ENCODE data around the gene NGEF.
A peak's percentile ranks its signal among the peaks of the same experiment; 100 is the strongest.
"Not testable (repeated sequence)": the region's sequence is repeated elsewhere in the genome, so short reads cannot be mapped to it uniquely, and the experiment has no call there.

The NGEF gene

DNA sequence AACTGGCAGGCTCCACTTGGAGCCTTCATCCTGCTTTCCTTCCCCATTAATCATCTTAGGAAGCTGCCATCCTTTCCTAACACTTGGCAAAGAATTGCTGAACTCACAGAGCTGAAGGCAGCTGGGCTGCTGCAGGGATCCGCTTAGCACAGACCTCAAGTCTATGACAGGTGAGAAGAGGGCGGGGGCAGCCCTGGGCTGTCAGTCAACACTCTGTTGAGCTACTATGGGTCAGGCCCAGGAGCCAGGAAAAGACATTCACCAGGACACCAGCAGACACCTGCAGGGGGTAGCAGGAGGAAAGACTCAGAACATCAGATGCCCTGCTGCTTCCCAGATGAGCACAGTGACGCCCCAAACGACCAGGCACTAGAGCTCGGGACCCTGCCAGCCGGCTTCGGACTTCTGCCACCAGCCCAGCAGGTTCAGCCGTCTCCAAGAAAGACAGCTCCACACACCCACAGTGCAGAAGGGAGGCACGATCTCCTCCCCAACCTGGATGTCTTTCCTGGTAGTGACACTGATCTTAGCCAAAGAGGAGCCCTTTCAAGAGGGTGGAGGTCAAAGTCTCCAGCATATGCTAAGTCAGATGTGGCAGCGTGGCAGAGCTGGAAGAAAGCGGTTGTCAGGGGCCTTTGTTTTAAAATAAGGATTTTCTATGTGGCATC is 87.8 kb downstream of the NGEF start:
- no peak for DNase-seq

DNA sequence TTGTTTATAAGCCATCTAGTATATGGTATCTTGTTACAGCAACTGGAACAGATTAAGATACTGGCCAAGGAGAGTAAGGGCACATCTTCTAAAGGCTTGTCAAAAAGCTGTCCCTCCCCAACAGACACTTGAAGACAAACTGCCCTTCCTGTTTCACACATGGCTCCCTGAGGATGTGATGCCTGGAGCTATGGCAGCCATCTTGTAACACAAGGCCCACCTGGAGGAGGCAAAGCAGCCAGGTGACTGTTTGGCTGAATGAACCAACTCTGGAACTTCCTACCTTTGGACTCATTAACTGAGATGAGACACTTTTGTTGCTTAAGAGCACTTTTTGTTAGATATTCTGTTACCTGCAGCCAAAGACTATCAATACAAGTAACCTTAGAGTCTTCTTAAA is 88.6 kb downstream of the NGEF start:
- no peak for DNase-seq

- no peak for DNase-seq
These were observed 92.3 kb downstream of the NGEF start for GRCh38 chr2:232920760-232921159.

GRCh38 chr2:232920055-232920454 is 93.0 kb downstream of the NGEF start:
- no peak for DNase-seq

DNA sequence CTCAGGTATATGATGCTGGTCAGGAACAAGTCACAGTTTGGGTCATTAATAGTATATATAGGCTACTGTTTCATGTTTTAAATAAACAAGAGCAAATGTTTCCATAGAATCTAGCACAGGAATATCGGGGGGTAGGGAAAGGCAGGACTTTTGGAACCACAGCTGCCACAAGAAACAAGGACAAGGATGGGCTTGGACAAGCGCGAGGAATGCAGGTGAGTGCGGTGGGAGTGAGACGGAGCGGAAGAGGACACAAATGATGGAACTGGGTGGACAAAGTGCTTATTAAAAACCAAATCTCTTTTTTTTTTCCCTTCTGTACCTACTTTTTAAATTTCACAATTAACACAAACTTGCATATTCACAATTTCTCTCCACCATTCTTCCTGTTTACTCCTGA is 93.9 kb downstream of the NGEF start:
- no peak for DNase-seq

DNA sequence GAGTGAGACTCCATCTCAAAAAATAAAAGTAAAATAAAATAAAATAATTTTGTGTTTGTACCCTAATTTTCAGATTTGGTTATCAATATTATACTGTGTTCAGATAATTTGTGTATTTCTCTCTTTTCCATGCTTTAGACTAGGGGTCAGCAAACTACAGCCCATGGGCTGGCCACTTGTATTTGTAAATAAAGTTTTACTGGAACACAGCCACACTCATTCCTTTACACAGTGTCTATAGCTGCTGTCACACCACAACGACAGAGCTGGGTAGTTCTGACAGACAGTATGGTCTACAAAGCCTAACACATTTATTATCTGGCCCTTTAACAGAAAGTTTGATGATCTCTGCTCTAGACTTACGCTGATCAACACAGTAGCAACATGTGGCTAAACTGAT is 99.2 kb downstream of the NGEF start:
- DNase-seq, result no peak

DNA sequence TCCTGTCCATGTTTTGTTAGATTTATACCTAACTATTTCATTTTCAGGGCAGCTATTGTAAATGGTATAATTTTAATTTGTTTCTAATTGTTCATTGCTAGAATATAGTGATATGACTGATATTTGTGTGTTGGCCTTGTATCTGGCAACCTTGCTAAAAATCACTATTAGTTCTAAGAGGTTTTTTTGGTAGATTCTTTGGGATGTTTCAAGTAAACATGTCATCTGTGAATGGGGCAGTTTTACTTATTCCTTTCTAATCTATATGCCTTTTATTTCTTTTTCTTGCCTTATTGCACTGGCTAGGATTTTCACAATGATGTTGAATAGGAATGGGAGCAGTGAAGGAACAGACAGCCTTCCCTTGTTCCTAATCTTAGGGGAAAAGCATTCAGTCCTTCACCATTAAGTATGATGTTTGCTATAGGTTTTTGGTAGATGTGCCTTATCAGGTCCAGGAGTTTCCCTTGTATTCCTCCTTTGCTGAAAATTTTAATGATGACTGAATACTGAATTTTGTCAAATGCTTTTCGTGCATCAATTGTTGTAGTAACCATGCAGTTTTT is 101.3 kb downstream of the NGEF start:
- DNase-seq, result no peak

- DNase-seq, result no peak
These were observed 102.7 kb downstream of the NGEF start for GRCh38 chr2:232910376-232910775.

DNA sequence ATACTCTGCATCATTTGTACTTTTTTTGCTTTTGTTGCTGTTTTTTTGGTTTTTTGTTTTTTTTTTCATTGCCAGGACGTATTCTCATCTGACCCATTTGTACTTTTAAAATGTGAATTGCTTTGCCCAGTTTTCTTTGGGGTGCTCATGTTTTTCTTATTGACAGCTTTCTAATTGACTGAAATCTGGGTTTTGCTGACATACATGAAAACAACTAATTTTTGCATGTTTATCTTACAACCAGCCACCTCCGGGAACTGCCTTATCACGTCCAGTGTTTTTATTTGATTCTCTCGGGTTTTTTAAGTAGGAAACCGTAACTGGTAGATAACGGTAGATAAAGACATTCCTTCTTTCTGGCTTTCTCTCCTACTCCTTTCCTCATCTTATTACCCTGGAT is 104.4 kb downstream of the NGEF start:
- DNase-seq, result no peak

DNA sequence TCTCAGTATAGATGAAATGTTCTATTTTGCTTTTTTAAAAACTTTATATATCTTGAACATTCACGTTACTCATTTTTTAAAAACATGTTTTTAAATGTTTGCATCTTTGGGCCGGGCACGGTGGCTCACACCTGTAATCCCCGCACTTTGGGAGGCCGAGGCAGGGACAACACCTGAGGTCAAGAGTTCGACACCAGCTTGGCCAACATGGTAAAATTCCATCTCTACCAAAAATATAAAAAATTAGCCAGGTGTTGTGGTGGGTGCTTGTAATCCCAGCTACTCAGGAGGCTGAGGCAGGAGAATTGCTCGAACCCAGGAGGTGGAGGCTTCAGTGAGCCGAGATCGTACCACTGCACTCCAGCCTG is 105.4 kb downstream of the NGEF start:
- not testable (repeated sequence) for DNase-seq

GRCh38 chr2:232906867-232907717 is 106.0 kb downstream of the NGEF start:
- not testable (repeated sequence) for DNase-seq

- no peak for DNase-seq
These were observed 109.1 kb downstream of the NGEF start for GRCh38 chr2:232903989-232904388.

DNA sequence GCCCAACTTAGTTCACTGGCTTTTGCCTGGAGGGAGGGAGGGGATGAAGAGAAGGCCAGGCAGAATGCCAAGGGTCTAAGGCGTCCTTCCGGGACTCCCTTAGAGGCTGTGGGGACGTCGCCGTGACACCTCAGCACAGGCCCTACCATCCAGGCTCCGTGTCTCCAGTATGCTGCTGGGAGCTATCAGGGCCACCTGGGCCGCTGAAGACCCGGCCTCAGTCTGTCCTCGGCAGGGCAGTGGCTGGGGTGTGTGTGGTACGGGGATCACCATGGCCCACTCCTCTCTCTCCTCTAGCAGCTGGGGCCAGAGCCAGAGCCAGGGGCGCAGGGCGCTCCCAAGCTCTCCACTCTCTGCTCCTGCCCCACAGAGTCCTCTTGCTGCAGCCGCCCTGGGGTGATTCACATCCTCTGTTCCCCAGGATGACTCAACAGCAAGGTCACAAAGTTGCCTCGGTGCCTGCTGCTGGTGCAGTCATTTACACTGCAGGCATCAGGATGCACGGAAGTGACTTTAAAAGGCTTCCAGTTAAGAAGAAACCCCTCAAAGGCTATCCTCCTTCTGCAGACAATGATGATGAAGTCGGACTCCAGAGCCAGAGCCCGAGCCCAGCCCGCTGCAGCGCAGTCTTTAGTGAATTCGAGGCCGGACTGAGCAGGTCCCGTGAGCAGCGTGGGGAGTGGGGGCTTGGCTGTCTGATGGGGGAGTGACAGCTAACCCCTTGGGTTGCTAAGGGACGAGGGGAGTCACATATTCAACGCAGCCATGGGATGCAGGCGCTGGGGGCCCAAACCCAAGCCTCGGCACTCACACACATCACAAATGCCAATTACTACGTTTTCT is 111.1 kb downstream of the NGEF start:
- peak; percentile 79 for DNase-seq

- DNase-seq, result no peak
These were observed 112.0 kb downstream of the NGEF start for GRCh38 chr2:232900811-232901735.

DNA sequence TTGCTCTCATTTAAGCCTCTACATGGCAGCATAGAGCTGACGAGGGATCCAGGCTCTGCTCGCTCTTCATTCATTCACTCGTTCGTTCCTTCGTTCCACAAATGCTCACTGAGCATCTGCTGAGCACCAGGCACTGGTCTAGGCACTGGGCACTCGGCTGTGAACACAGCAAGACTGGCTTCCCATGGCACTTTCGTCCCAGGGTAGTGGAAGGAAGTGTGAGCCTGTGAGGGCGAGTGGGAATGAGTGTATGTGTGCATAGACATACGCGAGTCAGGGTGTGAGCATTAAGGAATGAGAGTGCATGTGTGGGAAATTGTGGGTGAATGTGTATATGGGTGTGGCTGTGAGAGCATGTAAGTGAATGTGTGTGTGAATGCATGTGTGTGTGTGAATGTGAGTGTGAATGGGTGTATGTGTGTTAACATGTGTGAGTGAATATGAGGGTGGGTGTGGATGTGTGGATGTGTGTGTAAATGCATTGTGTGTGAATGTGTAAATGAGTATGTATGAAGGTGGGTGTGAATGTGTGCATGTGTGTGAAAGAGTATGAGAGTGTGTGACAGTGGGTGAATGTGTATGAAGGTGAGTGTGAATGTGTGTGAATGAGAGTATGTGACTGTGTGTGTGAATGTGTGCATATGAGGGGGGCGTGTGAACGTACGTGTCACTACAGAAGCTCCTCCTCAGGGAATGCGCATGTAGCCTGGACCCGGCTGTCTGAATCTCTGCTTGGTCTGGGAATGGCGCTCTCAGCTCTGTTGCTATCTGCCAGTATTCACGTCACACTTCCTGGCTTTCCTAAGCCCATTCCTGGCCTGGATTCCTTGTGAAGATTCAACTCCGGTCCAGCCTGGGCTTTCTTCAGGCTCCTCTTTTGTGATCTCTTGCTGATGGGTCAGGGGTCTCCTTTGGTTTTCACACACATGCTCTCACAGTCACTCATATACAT is 114.2 kb downstream of the NGEF start:
- no peak for DNase-seq

GRCh38 chr2:232897598-232898408 is 115.3 kb downstream of the NGEF start:
- DNase-seq, result peak; percentile 83

DNA sequence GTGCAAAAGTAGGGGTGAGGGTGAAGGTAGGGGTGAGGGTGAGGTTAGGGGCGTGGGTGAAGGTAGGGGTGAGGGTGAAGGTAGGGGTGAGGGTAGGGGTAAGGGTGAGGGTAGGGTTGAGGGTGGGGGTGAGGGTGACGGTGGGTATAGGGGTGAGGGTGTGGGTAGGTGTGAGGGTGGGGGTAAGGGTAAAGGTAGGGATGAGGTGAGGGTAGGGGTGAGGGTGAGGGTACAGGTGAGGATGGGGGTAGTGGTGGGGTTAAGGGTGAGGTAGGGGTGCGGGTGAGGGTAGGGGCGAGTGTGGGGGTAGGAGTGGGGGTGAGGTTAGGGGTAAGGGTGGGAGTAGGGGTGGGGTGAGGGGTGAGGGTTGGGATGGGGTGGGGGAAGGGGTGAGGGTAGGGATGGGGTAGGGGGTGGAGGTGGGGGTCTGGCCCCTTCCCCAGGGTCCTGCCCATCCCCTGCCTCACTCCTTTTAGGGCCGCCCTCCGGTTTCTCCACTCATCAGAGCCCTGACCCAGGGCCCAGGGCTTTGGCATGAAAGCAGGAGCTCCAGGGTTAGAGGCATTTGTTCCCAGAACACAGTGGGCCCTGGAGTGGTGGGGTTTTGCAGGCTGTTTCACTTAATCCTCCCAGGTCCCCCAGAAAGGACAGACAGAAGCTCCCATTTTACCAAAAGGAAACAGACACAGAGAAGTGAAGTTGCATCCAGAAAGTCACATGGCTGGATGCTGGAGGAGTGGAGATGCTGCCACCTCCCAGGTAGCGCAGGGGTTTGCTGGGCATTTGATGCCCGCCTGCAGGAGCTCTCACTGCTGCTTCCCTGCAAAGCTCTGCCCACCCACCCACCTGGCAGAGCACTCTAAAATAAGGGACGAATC is 116.1 kb downstream of the NGEF start:
- no peak for DNase-seq

DNA sequence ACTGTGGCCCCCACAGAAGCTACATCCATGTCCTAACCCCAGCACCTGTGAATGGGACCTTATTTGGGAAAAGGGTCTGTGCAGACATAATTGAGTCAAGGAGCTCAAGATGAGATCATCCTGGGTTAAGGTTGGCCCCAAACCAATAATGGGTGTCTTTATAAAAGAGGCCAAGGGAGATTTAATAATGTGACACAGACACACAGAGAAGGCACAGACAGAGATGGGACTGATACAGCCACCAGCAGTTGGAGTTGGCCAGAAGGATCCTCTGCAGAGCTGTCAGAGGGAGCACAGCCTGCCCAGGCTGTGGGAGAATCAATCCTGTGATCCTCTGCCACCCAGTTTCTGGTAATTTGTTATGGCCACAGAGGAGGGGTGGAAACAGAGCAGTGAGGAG is 116.9 kb downstream of the NGEF start:
- DNase-seq, result no peak

DNA sequence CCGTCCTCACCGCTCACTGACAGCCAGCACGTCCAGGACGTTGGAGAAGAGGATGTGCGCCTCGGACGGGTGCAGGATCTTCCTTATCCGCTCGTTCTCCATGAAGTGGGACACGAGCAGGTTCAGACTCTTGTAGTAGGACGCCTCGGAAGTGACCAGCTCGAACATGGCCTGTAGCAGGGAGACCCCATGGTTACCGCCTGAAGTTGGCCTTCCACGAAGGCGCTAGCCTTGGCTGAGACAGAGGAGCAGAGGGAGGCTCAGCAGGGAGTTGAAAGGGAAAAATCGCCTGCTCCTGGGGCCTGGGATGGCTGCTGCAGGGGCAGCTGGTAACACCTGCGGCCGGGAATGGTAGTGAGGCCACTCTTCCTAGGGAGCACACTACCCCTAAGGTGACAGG is 118.3 kb downstream of the NGEF start:
- no peak for DNase-seq
